Coronary artery (tissue), 2 donors: ENCODE results near the gene STK32B.

Experiments
- DNase-seq: peaks from one replicate; pipeline ENCODE4 v3.0.0-alpha.2; 2017; ENCODE audit warnings: low spot score
- H3K27ac ChIP-seq, 2 donors: fragments of 200-600 bp; sonication (generic); one replicate each; pipeline ENCODE4 v1.5.1; 2016 to 2019
- H3K4me3 ChIP-seq: fragments of 200-600 bp; sonication (generic); 2 replicates; pipeline ENCODE4 v1.5.1; 2016; ENCODE audit warnings: mild to moderate bottlenecking, moderate library complexity
- CTCF ChIP-seq: fragments of 200-600 bp; sonication (generic); IDR thresholded peaks from one replicate; pipeline ENCODE4 v1.5.1; 2019; ENCODE audit warnings: antibody characterized with exemption

The STK32B gene

DNA sequence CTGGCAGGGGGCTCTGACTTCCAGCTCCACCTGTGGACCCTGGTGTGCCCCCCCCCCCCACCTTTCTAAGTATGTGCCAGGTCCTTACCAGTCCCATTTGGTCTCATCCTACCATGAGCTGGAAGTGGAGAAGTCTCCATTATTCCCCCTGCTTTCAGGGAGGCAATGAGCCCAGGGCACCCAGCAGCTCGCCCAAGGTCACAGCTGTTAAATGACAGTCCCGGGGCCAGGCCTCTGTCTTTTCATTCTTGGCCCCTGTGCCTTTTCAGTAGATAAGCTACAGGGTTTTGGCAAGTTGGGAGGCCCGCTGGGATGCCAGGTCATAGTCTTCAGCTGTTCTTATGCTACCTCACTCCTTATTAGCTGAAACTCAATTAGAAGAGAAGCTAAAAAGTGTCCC lies 408.0 kb downstream of the STK32B start:
- Histone ChIP-seq H3K27ac (no peak overlapping the region), H3K4me3 (no peak overlapping the region)
- no peak for DNase-seq
- TF ChIP-seq CTCF = no peak

DNA sequence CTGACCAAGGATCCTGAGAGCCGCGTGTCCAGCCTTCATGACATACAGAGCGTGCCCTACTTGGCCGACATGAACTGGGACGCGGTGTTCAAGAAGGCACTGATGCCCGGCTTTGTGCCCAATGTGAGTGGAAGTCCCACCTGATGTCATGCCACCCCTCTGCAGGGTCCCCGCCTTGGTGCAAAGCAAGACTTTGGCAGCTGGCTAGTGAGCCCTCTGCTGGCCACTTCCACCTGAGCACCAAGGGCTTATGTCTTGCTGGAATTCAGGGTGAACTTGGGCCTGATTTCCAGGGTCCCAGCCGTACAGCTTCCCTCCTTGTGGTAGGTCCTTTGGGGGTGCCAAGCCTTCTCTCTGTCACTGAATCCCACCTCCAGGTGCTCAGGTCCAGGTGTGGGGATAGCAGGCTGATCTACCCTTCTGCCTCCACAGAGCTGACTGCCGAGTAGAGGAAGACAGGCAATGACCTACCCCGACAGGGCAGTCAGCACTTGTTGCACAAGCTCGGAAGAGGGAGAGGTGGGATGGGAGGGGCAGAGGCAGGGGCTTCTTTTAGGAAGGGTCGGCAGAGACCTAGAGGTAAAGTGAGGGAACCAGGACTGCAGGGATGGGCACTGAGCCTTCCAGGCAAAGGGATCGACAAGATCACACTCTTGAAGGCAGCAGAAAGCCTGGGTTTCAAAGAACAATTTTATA lies 409.0 kb downstream of the STK32B start:
- Histone ChIP-seq H3K4me3 (no peak overlapping the region), H3K27ac (no peak overlapping the region)
- no peak for DNase-seq
- TF ChIP-seq CTCF = no peak

GRCh38 chr4:5461477-5461876 lies 410.2 kb downstream of the STK32B start:
- DNase-seq = no peak
- TF ChIP-seq CTCF = no peak
- Histone ChIP-seq H3K27ac (no peak overlapping the region), H3K4me3 (no peak overlapping the region)

DNA sequence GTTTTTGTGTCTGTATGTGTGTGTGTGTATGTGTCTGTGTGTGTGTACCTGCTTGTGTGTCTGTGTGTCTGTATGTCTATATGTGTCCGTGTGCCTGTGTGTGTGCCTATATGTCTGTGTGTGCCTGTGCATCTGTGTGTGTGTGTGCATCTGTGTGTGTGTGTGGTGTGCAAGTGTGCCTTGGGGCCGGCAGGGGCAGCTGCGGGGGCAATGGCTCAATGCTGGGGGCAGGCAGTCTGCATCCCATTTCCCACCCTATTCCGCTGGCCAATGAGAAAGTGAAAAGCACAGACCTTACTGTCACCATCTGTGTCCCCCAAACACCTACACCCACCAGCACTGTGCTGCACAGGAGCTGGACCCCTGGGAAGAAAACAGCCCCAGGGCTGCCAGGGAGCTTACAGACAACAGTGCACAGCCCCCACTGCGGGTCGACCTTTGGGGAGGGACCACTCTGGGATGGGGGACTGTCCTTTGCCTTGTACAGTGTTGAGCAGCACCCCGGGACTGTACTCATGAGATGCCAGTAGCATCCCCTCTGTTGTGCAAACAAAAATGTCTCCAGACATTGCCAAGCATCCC lies 411.1 kb downstream of the STK32B start:
- Histone ChIP-seq H3K27ac (no peak overlapping the region), H3K4me3 (no peak overlapping the region)
- TF ChIP-seq CTCF = no peak
- no peak for DNase-seq

GRCh38 chr4:5462896-5463295 lies 411.6 kb downstream of the STK32B start:
- Histone ChIP-seq H3K4me3 (no peak overlapping the region), H3K27ac (no peak overlapping the region)
- no peak for TF ChIP-seq CTCF
- DNase-seq = no peak

- TF ChIP-seq CTCF = no peak
- no peak overlapping the region for H3K27ac ChIP-seq
- H3K4me3 ChIP-seq = no peak overlapping the region
- no peak for DNase-seq
These were observed 412.1 kb downstream of the STK32B start for GRCh38 chr4:5463361-5463760.
